CD4-positive, alpha-beta T cell (primary cell): ENCODE results near the gene CXCR6. TPM values are rescaled to one million over a fixed set of nuclear protein-coding genes. Genes with fewer than 3 reads are reported as not detected.

Source experiments
- ATAC-seq: fragments of 200-7000 bp; cut with Tn5 transposase; one replicate; pipeline ENCODE4 v1.10.0; 2022; ENCODE audit warnings: mild to moderate bottlenecking; ENCODE audit not compliant: poor library complexity
- CTCF ChIA-PET: fragments of 350-600 bp; sonication (Branson Sonifier 250); formaldehyde crosslinking; loops from one replicate; lab custom pipeline; 2021; ENCODE audit warnings: antibody characterized with exemption, inconsistent platforms; lab: Charles Lee
- POLR2A ChIA-PET: fragments of 350-600 bp; sonication (Branson Sonifier 250); formaldehyde crosslinking; loops from one replicate; lab custom pipeline; 2021; ENCODE audit warnings: antibody characterized with exemption, inconsistent platforms; lab: Charles Lee
- DNase-seq, 14 experiments: peaks; one replicate each; pipeline ENCODE4 v3.0.0-alpha.2; 2013 to 2020; ENCODE audit warnings: mixed read lengths in 2 of 14
- H3K27ac ChIP-seq, 2 donors: one replicate each; pipeline versions ENCODE4 v1.5.1 to v1.7.0; 2013; ENCODE audit warnings: low read length in 2 of 2, low read depth in 1 of 2, mild to moderate bottlenecking in 1 of 2
- H3K27me3 ChIP-seq, 2 experiments: 1 replicate in 1 of 2; 2 replicates in 1 of 2; pipeline versions ENCODE4 v1.6.1 to v1.7.0; 2013; ENCODE audit warnings: low read length in 2 of 2, control low read depth in 1 of 2, mild to moderate bottlenecking in 1 of 2, moderate library complexity in 1 of 2; ENCODE audit not compliant: insufficient read depth in 2 of 2, control insufficient read depth in 1 of 2
- H3K36me3 ChIP-seq: one replicate; pipeline ENCODE4 v1.6.1; 2013; ENCODE audit warnings: low read length, control low read depth; ENCODE audit not compliant: insufficient read depth
- H3K4me1 ChIP-seq: one replicate; pipeline ENCODE4 v1.6.1; 2013; ENCODE audit warnings: low read length, control low read depth; ENCODE audit not compliant: insufficient read depth
- H3K4me3 ChIP-seq: one replicate; pipeline ENCODE4 v1.5.1; 2013; ENCODE audit warnings: mild to moderate bottlenecking, low read length, moderate library complexity
- H3K9me3 ChIP-seq, 2 experiments: 1 replicate in 1 of 2; 2 replicates in 1 of 2; pipeline versions ENCODE4 v1.6.1 to v1.7.0; 2013; ENCODE audit warnings: low read length in 2 of 2, mild to moderate bottlenecking in 2 of 2, control low read depth in 1 of 2, moderate library complexity in 1 of 2; ENCODE audit not compliant: control insufficient read depth in 1 of 2, insufficient read depth in 1 of 2
- H3K27ac Mint-ChIP-seq: one replicate; pipeline ENCODE4 v1.8.0; 2020; ENCODE audit warnings: mixed read lengths
- H3K27me3 Mint-ChIP-seq: one replicate; pipeline ENCODE4 v1.8.0; 2021; ENCODE audit warnings: mixed read lengths
- H3K36me3 Mint-ChIP-seq: one replicate; pipeline ENCODE4 v1.8.0; 2021; ENCODE audit warnings: low read depth, mixed read lengths
- H3K4me1 Mint-ChIP-seq: one replicate; pipeline ENCODE4 v1.8.0; 2021; ENCODE audit warnings: low read depth, mixed read lengths
- H3K4me3 Mint-ChIP-seq: one replicate; pipeline ENCODE4 v1.8.0; 2020; ENCODE audit warnings: mild to moderate bottlenecking, mixed read lengths
- H3K9me3 Mint-ChIP-seq: one replicate; pipeline ENCODE4 v1.8.0; 2020; ENCODE audit warnings: mixed read lengths
- CTCF ChIP-seq: fragments of 200-600 bp; IDR thresholded peaks from one replicate; pipeline ENCODE4 v1.8.0; 2022; ENCODE audit warnings: antibody characterized with exemption, mild to moderate bottlenecking
- intact Hi-C, 2 experiments: fragments of 100-400 bp; cut with DNase I in 1 of 2; cut with micrococcal nuclease in 1 of 2; formaldehyde crosslinking; loops; one replicate each; pipeline versions ENCODE4 v1.15.1 to v1.9.0; 2023 to 2025; cut with DNase I, micrococcal nuclease
- total RNA-seq, 174 experiments: library from RNA in 2 of 174; stranded (reverse) in 2 of 174; gene quantifications; one replicate each; pipeline ENCODE4 v1.2.3 and lab custom pipeline; 2021 to 2026

CXCR6 gene
- total RNA-seq, 2 experiments from 2014 or later = 1.7 to 2.0 TPM

- H3K27ac Mint-ChIP-seq = no peak overlapping the region
- Histone ChIP-seq H3K36me3 (peaks cover 76% of the 10 kb centered on the region), H3K27me3 (no peaks in the 10 kb centered on the region), H3K4me3 (no peak overlapping the region), H3K9me3 (no peaks in the 10 kb centered on the region), H3K4me1 (peaks cover 75% of the 10 kb centered on the region), H3K27ac (no peak overlapping the region)
- ChIA-PET POLR2A (interaction anchor here (0.6 kb wide), 1 partner anchor 1155 kb away, joined by 3 read pairs; no protein-coding TSS in a partner anchor), CTCF (interaction anchor here (0.6 to 1.9 kb wide), 3 partner anchors 12 to 111 kb away, joined by 3 to 4 read pairs (median 4); no protein-coding TSS in a partner anchor)
- H3K9me3 Mint-ChIP-seq = no peaks in the 10 kb centered on the region
- H3K27me3 Mint-ChIP-seq = no peaks in the 10 kb centered on the region
- H3K4me1 Mint-ChIP-seq = peaks cover 32% of the 10 kb centered on the region
- TF ChIP-seq CTCF = no peak
- ATAC-seq (no peak), DNase-seq (no peak)
- no peak overlapping the region for H3K4me3 Mint-ChIP-seq
- intact Hi-C loops = no loop called here
- H3K36me3 Mint-ChIP-seq = peaks cover 90% of the 10 kb centered on the region
Measured at GRCh38 chr3:45968149-45968548, 24.9 kb downstream of the CXCR6 start.

- intact Hi-C loops = no loop called here
- Mint-ChIP-seq H3K27me3 (no peaks in the 10 kb centered on the region), H3K27ac (no peak overlapping the region), H3K36me3 (peaks cover 90% of the 10 kb centered on the region), H3K4me3 (no peak overlapping the region), H3K9me3 (no peaks in the 10 kb centered on the region), H3K4me1 (peaks cover 32% of the 10 kb centered on the region)
- TF ChIP-seq CTCF = no peak
- no peaks in the 10 kb centered on the region for H3K27me3 ChIP-seq
- H3K9me3 ChIP-seq = no peaks in the 10 kb centered on the region
- no peak for ATAC-seq
- ChIA-PET CTCF (interaction anchor here (1.4 to 1.9 kb wide), 2 partner anchors 30 to 110 kb away, joined by 4 read pairs; no protein-coding TSS in a partner anchor), POLR2A (interaction anchor here (1.1 kb wide), 1 partner anchor 18 kb away, joined by 3 read pairs; no protein-coding TSS in a partner anchor)
- H3K27ac ChIP-seq = no peak overlapping the region
- H3K36me3 ChIP-seq = peaks cover 70% of the 10 kb centered on the region
- no peak overlapping the region for H3K4me3 ChIP-seq
- peaks cover 72% of the 10 kb centered on the region for H3K4me1 ChIP-seq
- no peak for DNase-seq
Measured at GRCh38 chr3:45968706-45969105, 25.4 kb downstream of the CXCR6 start.

GRCh38 chr3:45969116-45969515 is 25.9 kb downstream of the CXCR6 start:
- ChIA-PET CTCF (interaction anchor here (1.9 kb wide), 1 partner anchor 30 kb away, joined by 4 read pairs; no protein-coding TSS in a partner anchor), POLR2A (interaction anchor here (0.5 to 1.1 kb wide), 2 partner anchors 18 to 33 kb away, joined by 3 read pairs; no protein-coding TSS in a partner anchor)
- intact Hi-C loops = no loop called here
- H3K27ac ChIP-seq = no peak overlapping the region
- no peak overlapping the region for H3K27ac Mint-ChIP-seq
- ATAC-seq (no peak), DNase-seq (no peak)
- H3K9me3 Mint-ChIP-seq = no peaks in the 10 kb centered on the region
- peaks cover 28% of the 10 kb centered on the region for H3K4me1 Mint-ChIP-seq
- no peaks in the 10 kb centered on the region for H3K9me3 ChIP-seq
- H3K4me1 ChIP-seq = peaks cover 72% of the 10 kb centered on the region
- H3K27me3 ChIP-seq = no peaks in the 10 kb centered on the region
- no peaks in the 10 kb centered on the region for H3K27me3 Mint-ChIP-seq
- H3K36me3 Mint-ChIP-seq = peaks cover 90% of the 10 kb centered on the region
- H3K36me3 ChIP-seq = peaks cover 69% of the 10 kb centered on the region
- H3K4me3 ChIP-seq = no peak overlapping the region
- H3K4me3 Mint-ChIP-seq = no peak overlapping the region
- TF ChIP-seq CTCF = no peak
